KMS-11 (cell line): ENCODE results near the gene HHIPL1.

ENCODE experiments used
- H2AFZ ChIP-seq: fragments of 200-600 bp; sonication (generic); 2 replicates; pipeline ENCODE4 v1.6.1; 2016; ENCODE audit warnings: antibody characterized with exemption, mixed run types, low read depth
- H3K27ac ChIP-seq: fragments of 200-600 bp; sonication (generic); 2 replicates; pipeline ENCODE4 v1.6.1; 2016; ENCODE audit warnings: mild to moderate bottlenecking, mixed run types
- H3K27me3 ChIP-seq: fragments of 200-600 bp; sonication (generic); 2 replicates; pipeline ENCODE4 v1.6.1; 2017; ENCODE audit warnings: mild to moderate bottlenecking, low read depth, mixed run types, moderate library complexity; ENCODE audit not compliant: insufficient read depth
- H3K36me3 ChIP-seq: fragments of 200-600 bp; sonication (generic); 2 replicates; pipeline ENCODE4 v1.6.1; 2017; ENCODE audit warnings: mild to moderate bottlenecking, mixed run types; ENCODE audit not compliant: insufficient read depth
- H3K4me1 ChIP-seq: fragments of 200-600 bp; sonication (generic); 2 replicates; pipeline ENCODE4 v1.6.1; 2016; ENCODE audit warnings: mild to moderate bottlenecking, low read depth, mixed run types; ENCODE audit not compliant: poor library complexity, severe bottlenecking
- H3K4me2 ChIP-seq: fragments of 200-600 bp; sonication (generic); 2 replicates; pipeline ENCODE4 v1.7.0; 2016; ENCODE audit warnings: mild to moderate bottlenecking, mixed run types
- H3K4me3 ChIP-seq: fragments of 200-600 bp; sonication (generic); IDR thresholded peaks from 2 replicates; pipeline ENCODE4 v1.6.1; 2017; ENCODE audit warnings: low read depth, low read length, mixed read lengths; ENCODE audit not compliant: insufficient read depth
- H3K79me2 ChIP-seq: fragments of 200-600 bp; sonication (generic); 2 replicates; pipeline ENCODE4 v1.6.1; 2016; ENCODE audit warnings: low read depth, mixed run types; ENCODE audit not compliant: insufficient read depth
- H3K9ac ChIP-seq: fragments of 200-600 bp; sonication (generic); 2 replicates; pipeline ENCODE4 v1.6.1; 2016; ENCODE audit warnings: mild to moderate bottlenecking, mixed run types
- H4K20me1 ChIP-seq: fragments of 200-600 bp; sonication (generic); 2 replicates; pipeline ENCODE4 v1.6.1; 2016; ENCODE audit warnings: mild to moderate bottlenecking, mixed run types; ENCODE audit not compliant: insufficient read depth
- CTCF ChIP-seq: fragments of 200-600 bp; sonication (generic); conservative IDR thresholded peaks from 2 replicates; pipeline ENCODE4 v1.6.1; 2017; ENCODE audit warnings: low read depth, mild to moderate bottlenecking, antibody characterized with exemption, low read length, moderate library complexity, mixed read lengths

HHIPL1 gene

GRCh38 chr14:99643343-99643742 is 1.6 kb upstream of the HHIPL1 start:
- no peak overlapping the region for H3K4me2 ChIP-seq
- TF ChIP-seq CTCF: no peak

GRCh38 chr14:99644035-99644587 is 818 bp upstream of the HHIPL1 start:
- H3K36me3 ChIP-seq: no peaks in the 10 kb centered on the region
- no peaks in the 10 kb centered on the region for H4K20me1 ChIP-seq
- H3K79me2 ChIP-seq: no peaks in the 10 kb centered on the region
- no peaks in the 10 kb centered on the region for H3K27me3 ChIP-seq
- no peak overlapping the region for H3K4me3 ChIP-seq
- H3K9ac ChIP-seq: no peak overlapping the region
- no peaks in the 10 kb centered on the region for H3K4me1 ChIP-seq
- TF ChIP-seq CTCF: no peak
- H2AFZ ChIP-seq: no peak overlapping the region
- H3K4me2 ChIP-seq: no peak overlapping the region
- H3K27ac ChIP-seq: no peak overlapping the region

More at GRCh38 chr14:99643343-99643742, 1.6 kb upstream of the HHIPL1 start:
- no peak overlapping the region for H3K4me3 ChIP-seq
- no peak overlapping the region for H2AFZ ChIP-seq
- no peaks in the 10 kb centered on the region for H3K27me3 ChIP-seq
- no peaks in the 10 kb centered on the region for H4K20me1 ChIP-seq
- H3K9ac ChIP-seq: no peak overlapping the region
- H3K4me1 ChIP-seq: no peaks in the 10 kb centered on the region
- H3K27ac ChIP-seq: no peak overlapping the region
- H3K36me3 ChIP-seq: no peaks in the 10 kb centered on the region
- H3K79me2 ChIP-seq: no peaks in the 10 kb centered on the region

- Histone ChIP-seq H3K4me3 (no peak overlapping the region), H3K27ac (no peak overlapping the region), H3K4me2 (no peak overlapping the region), H3K27me3 (no peaks in the 10 kb centered on the region), H3K36me3 (no peaks in the 10 kb centered on the region), H4K20me1 (no peaks in the 10 kb centered on the region), H3K9ac (no peak overlapping the region), H3K79me2 (no peaks in the 10 kb centered on the region), H2AFZ (no peak overlapping the region), H3K4me1 (no peaks in the 10 kb centered on the region)
- TF ChIP-seq CTCF: no peak
These were observed 896 bp downstream of the HHIPL1 start for GRCh38 chr14:99645545-99646505.

- no peak overlapping the region for H3K4me2 ChIP-seq
- H3K4me1 ChIP-seq: no peaks in the 10 kb centered on the region
- H3K79me2 ChIP-seq: no peaks in the 10 kb centered on the region
- TF ChIP-seq CTCF: no peak
- no peak overlapping the region for H3K27ac ChIP-seq
- no peaks in the 10 kb centered on the region for H3K36me3 ChIP-seq
- no peak overlapping the region for H2AFZ ChIP-seq
- no peaks in the 10 kb centered on the region for H3K27me3 ChIP-seq
- H4K20me1 ChIP-seq: no peaks in the 10 kb centered on the region
- no peak overlapping the region for H3K9ac ChIP-seq
- no peak overlapping the region for H3K4me3 ChIP-seq
These were observed 2.5 kb downstream of the HHIPL1 start for GRCh38 chr14:99647411-99647810.
